SK-N-SH (cell line): ENCODE data around the gene FBXO34. TPM values are rescaled to one million over a fixed set of nuclear protein-coding genes. Genes with fewer than 3 reads are reported as not detected.

ENCODE experiments used
- CTCF ChIA-PET: fragments of 300-600, 350-600 bp; formaldehyde crosslinking; extraction: SDS; loops from one replicate; lab custom pipeline; 2021; lab: Yijun Ruan, JAX
- POLR2A ChIA-PET: fragments of 350-600 bp; sonication (Branson Sonifier 250); formaldehyde crosslinking; extraction: SDS; loops from one replicate; lab custom pipeline; 2020; ENCODE audit warnings: antibody characterized with exemption, inconsistent platforms; lab: Yijun Ruan, JAX
- DNase-seq: peaks from one replicate; pipeline ENCODE4 v3.0.0; 2012
- H2AFZ ChIP-seq: fragments of 200-600 bp; sonication (generic); 2 replicates; pipeline ENCODE4 v1.8.1; 2016; ENCODE audit warnings: antibody characterized with exemption, mild to moderate bottlenecking, low read depth
- H3F3A ChIP-seq: fragments of 200-600 bp; sonication (generic); replicated peaks from 2 replicates; pipeline ENCODE3; 2016; ENCODE audit warnings: antibody characterized with exemption, mild to moderate bottlenecking; ENCODE audit not compliant: insufficient read depth
- H3K27ac ChIP-seq, 2 experiments: fragments of 200-500 bp in 1 of 2; fragments of 200-600 bp in 1 of 2; sonication (Bioruptor generic) in 1 of 2; sonication (generic), shearing (Covaris generic) in 1 of 2; 2 replicates each; pipeline versions ENCODE4 v1.5.1 to v1.6.1; 2014 to 2016; ENCODE audit warnings: low read depth in 2 of 2, inconsistent platforms in 1 of 2, low read length in 1 of 2, mild to moderate bottlenecking in 1 of 2, mixed read lengths in 1 of 2
- H3K27me3 ChIP-seq: fragments of 200-600 bp; sonication (generic), shearing (Covaris generic); 2 replicates; pipeline ENCODE4 v1.6.1; 2016; ENCODE audit warnings: mixed run types; ENCODE audit not compliant: insufficient read depth
- H3K36me3 ChIP-seq, 2 experiments: fragments of 200-500 bp in 1 of 2; fragments of 200-600 bp in 1 of 2; sonication (Bioruptor generic) in 1 of 2; sonication (generic) in 1 of 2; replicated peaks in 1 of 2; 2 replicates each; pipeline versions ENCODE3 to v1.5.1; 2014 to 2016; ENCODE audit warnings: low read length in 1 of 2, mild to moderate bottlenecking in 1 of 2; ENCODE audit not compliant: insufficient read depth in 2 of 2, control insufficient read depth in 1 of 2
- H3K4me1 ChIP-seq, 2 experiments: fragments of 200-500 bp in 1 of 2; fragments of 200-600 bp in 1 of 2; sonication (Bioruptor generic) in 1 of 2; sonication (generic), shearing (Covaris generic) in 1 of 2; 2 replicates each; pipeline versions ENCODE4 v1.5.1 to v1.6.1; 2014 to 2016; ENCODE audit warnings: low read depth in 1 of 2, low read length in 1 of 2, mixed run types in 1 of 2; ENCODE audit not compliant: insufficient read depth in 2 of 2, control insufficient read depth in 1 of 2
- H3K4me2 ChIP-seq: fragments of 200-600 bp; sonication (generic), shearing (Covaris generic); 2 replicates; pipeline ENCODE4 v1.6.1; 2017; ENCODE audit warnings: mixed run types
- H3K4me3 ChIP-seq, 2 experiments: fragments of 200-500 bp in 1 of 2; fragments of 200-600 bp in 1 of 2; sonication (Bioruptor generic) in 1 of 2; sonication (generic), shearing (Covaris generic) in 1 of 2; 2 replicates each; pipeline versions ENCODE4 v1.5.1 to v1.8.1; 2014 to 2016; ENCODE audit warnings: low read depth in 2 of 2, inconsistent platforms in 1 of 2, low read length in 1 of 2, mild to moderate bottlenecking in 1 of 2, mixed read lengths in 1 of 2, moderate library complexity in 1 of 2
- H3K79me2 ChIP-seq: fragments of 200-600 bp; sonication (generic); 2 replicates; pipeline ENCODE4 v1.8.1; 2017; ENCODE audit warnings: mild to moderate bottlenecking; ENCODE audit not compliant: insufficient read depth
- H3K9ac ChIP-seq: fragments of 200-600 bp; sonication (generic); 2 replicates; pipeline ENCODE4 v1.6.1; 2017; ENCODE audit warnings: mixed run types
- H3K9me2 ChIP-seq: fragments of 200-600 bp; sonication (generic); 2 replicates; pipeline ENCODE4 v1.6.1; 2017; ENCODE audit warnings: mixed run types
- H3K9me3 ChIP-seq: fragments of 200-600 bp; sonication (generic); 2 replicates; pipeline ENCODE4 v1.6.1; 2017; ENCODE audit warnings: mixed run types, mild to moderate bottlenecking, moderate library complexity
- H4K20me1 ChIP-seq: fragments of 200-600 bp; sonication (generic); 2 replicates; pipeline ENCODE4 v1.6.1; 2017; ENCODE audit warnings: mild to moderate bottlenecking, mixed run types; ENCODE audit not compliant: insufficient read depth
- EP300 ChIP-seq, 2 experiments: IDR thresholded peaks; 2 replicates each; pipeline versions ENCODE4 v1.4.0 to v1.6.1; 2012; ENCODE audit warnings: borderline replicate concordance in 1 of 2, low read depth in 1 of 2, low read length in 1 of 2
- EZH2phosphoT487 ChIP-seq: fragments of 200-600 bp; sonication (generic); IDR thresholded peaks from 2 replicates; pipeline ENCODE4 v1.6.1; 2017; ENCODE audit warnings: low read depth, mixed run types, mild to moderate bottlenecking, antibody characterized with exemption, moderate library complexity, borderline replicate concordance
- FOXJ3 ChIP-seq: sonication (generic); formaldehyde crosslinking; IDR thresholded peaks from 2 replicates; pipeline ENCODE4 v1.5.1; 2020; ENCODE audit warnings: mild to moderate bottlenecking, missing genetic modification reagents
- GABPA ChIP-seq: IDR thresholded peaks from 2 replicates; pipeline ENCODE4 v1.4.0; 2012; ENCODE audit warnings: low read depth, mild to moderate bottlenecking
- JUND ChIP-seq: IDR thresholded peaks from 2 replicates; pipeline ENCODE4 v1.4.0; 2012
- MEF2A ChIP-seq: IDR thresholded peaks from 2 replicates; pipeline ENCODE4 v1.4.0; 2012; ENCODE audit warnings: low read depth, borderline replicate concordance
- POLR2AphosphoS5 ChIP-seq: IDR thresholded peaks from 2 replicates; pipeline ENCODE4 v1.6.1; 2012; ENCODE audit warnings: low read depth, low read length
- RCOR1 ChIP-seq: fragments of 150-350 bp; IDR thresholded peaks from 2 replicates; pipeline ENCODE4 v1.6.1; 2017; ENCODE audit warnings: antibody characterized with exemption, low read length
- RFX5 ChIP-seq: IDR thresholded peaks from 2 replicates; pipeline ENCODE4 v1.6.1; 2012; ENCODE audit warnings: mild to moderate bottlenecking, improper control_type of control experiment, low read length
- WGBS: methylation state at CpG from one replicate; pipeline ENCODE4 v1.1.6; 2017; ENCODE audit warnings: low lambda C conversion rate; 5-methylcytosine and 5-hydroxymethylcytosine counted together
- polyA plus RNA-seq, 3 experiments: library from polyadenylated mRNA; depleted of rRNA; stranded (reverse); fragments of >200 nt; gene quantifications; 2 replicates each; pipeline ENCODE4 v1.2.3, GENCODE V29; 2012
- TF ChIP-seq, protein P1 (sequence below): IDR thresholded peaks from 2 replicates; pipeline ENCODE4 v1.4.0; 2012; ENCODE audit warnings: low read depth, borderline replicate concordance

FBXO34 gene
- polyA plus RNA-seq, 1 of the 3 experiments (the other 2 are of a cell fraction) = 10.0 TPM

- Histone ChIP-seq H3K79me2 (peaks cover 88% of the 10 kb centered on the region), H4K20me1 (peaks cover 23% of the 10 kb centered on the region), H2AFZ (no peak overlapping the region), H3K27me3 (no peaks in the 10 kb centered on the region), H3K9me2 (no peaks in the 10 kb centered on the region), H3K27ac (no peak overlapping the region), H3F3A (peaks cover 4% of the 10 kb centered on the region), H3K4me1 (no peaks in the 10 kb centered on the region; a peak in 1 of 4 replicates), H3K4me3 (no peak overlapping the region), H3K4me2 (no peak overlapping the region), H3K9ac (no peak overlapping the region), H3K9me3 (no peaks in the 10 kb centered on the region), H3K36me3 (peaks cover 0 to 7% of the 10 kb centered on the region in 2 experiments)
- 87% methylated on average over 3 of the region's 3 CpGs for WGBS
- DNase-seq = no peak
- TF ChIP-seq EP300 (IDR thresholded peaks at IDR 0.05; ENCODE audit: borderline replicate concordance in 1 of 2, low read depth in 1 of 2, low read length in 1 of 2) (no peak), GABPA (no peak), RFX5 (no peak), POLR2AphosphoS5 (no peak), EZH2phosphoT487 (no peak), RCOR1 (no peak), MEF2A (no peak), FOXJ3 (CRISPR knock-in tag) (no peak)
- TF ChIP-seq, protein P1, sequence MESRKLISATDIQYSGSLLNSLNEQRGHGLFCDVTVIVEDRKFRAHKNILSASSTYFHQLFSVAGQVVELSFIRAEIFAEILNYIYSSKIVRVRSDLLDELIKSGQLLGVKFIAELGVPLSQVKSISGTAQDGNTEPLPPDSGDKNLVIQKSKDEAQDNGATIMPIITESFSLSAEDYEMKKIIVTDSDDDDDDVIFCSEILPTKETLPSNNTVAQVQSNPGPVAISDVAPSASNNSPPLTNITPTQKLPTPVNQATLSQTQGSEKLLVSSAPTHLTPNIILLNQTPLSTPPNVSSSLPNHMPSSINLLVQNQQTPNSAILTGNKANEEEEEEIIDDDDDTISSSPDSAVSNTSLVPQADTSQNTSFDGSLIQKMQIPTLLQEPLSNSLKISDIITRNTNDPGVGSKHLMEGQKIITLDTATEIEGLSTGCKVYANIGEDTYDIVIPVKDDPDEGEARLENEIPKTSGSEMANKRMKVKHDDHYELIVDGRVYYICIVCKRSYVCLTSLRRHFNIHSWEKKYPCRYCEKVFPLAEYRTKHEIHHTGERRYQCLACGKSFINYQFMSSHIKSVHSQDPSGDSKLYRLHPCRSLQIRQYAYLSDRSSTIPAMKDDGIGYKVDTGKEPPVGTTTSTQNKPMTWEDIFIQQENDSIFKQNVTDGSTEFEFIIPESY = no peak
- POLR2A ChIA-PET = no interaction called here
- CTCF ChIA-PET = interaction anchor here (0.8 kb wide), 1 partner anchor 151 kb away, joined by 3 read pairs; no protein-coding TSS in a partner anchor
These were observed 23.4 kb downstream of the FBXO34 start for GRCh38 chr14:55294603-55295002.

GRCh38 chr14:55297611-55298499 lies 26.6 kb downstream of the FBXO34 start:
- ChIA-PET CTCF (interaction anchor here (1.3 kb wide), 1 partner anchor 86 kb away, joined by 3 read pairs; no protein-coding TSS in a partner anchor), POLR2A (no interaction called here)
- no peak overlapping the region for H3K27ac ChIP-seq
- H3K4me3 ChIP-seq = no peak overlapping the region
- H3K9ac ChIP-seq = no peak overlapping the region
- TF ChIP-seq JUND = no peak
- H3K9me3 ChIP-seq = no peaks in the 10 kb centered on the region
- peaks cover 0 to 10% of the 10 kb centered on the region in 2 experiments for H3K36me3 ChIP-seq
- H3K4me1 ChIP-seq = peaks cover 11 to 19% of the 10 kb centered on the region in 2 experiments; a peak in 3 of 4 replicates
- 86% methylated on average over 6 of the region's 6 CpGs for WGBS
- peaks cover 16% of the 10 kb centered on the region for H4K20me1 ChIP-seq
- no peak for DNase-seq
- no peaks in the 10 kb centered on the region for H3K9me2 ChIP-seq
- H3F3A ChIP-seq = peaks cover 10% of the 10 kb centered on the region
- peaks cover 71% of the 10 kb centered on the region for H3K79me2 ChIP-seq
- no peak overlapping the region for H3K4me2 ChIP-seq
- no peaks in the 10 kb centered on the region for H3K27me3 ChIP-seq
- no peak overlapping the region for H2AFZ ChIP-seq
